ENCODE measurements around the gene NSFL1C. TPM values are rescaled to one million over a fixed set of nuclear protein-coding genes. Genes with fewer than 3 reads are reported as not detected.

NSFL1C gene
- polyA plus RNA-seq, 2 of the 4 experiments (the other 2 are of a cell fraction), result 56.6 to 136 TPM

DNA sequence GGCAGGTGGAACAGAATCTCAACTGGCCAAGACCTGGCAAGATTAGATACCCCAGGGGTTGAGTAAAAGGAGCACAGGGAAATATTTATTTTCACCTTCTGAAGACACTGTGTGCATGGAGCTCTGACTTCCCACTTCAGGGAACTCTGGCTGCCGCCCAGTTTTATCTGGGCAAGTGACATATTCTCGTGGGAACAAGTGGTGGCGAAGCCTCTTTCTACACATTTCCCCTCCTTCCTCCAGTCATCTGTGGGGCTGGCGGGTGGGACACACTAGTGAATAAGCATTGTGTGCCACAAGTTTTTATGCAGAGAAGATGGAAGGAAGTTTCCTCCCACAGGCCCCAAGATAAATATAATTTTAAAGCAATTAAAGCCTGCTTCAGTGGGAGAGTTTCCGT lies 23.6 kb downstream of the NSFL1C start:
- FAIRE-seq (no peak), DNase-seq (ENCODE audit: low read depth in 1 of 2, low spot score in 1 of 2) (no peak), ATAC-seq (no peak)
- H3K27ac ChIP-seq, result no peak overlapping the region
- H3K4me2 ChIP-seq, result no peak overlapping the region
- ChIA-PET CTCF (interaction anchor here (2.0 to 16.7 kb wide), 3 partner anchors 14 to 61 kb away, joined by 6 to 89 read pairs (median 7); partner anchors contain the start of gene NSFL1C), POLR2A (no interaction called here)
- no peaks in the 10 kb centered on the region for H3K9me3 ChIP-seq
- no peak overlapping the region for H3K4me3 ChIP-seq
- WGBS (ENCODE audit: missing lambda C conversion rate), result 93% methylated on average over 5 of the region's 5 CpGs
- no peaks in the 10 kb centered on the region for H3K4me1 ChIP-seq
- no peak for TF ChIP-seq EHMT2 (IDR thresholded peaks at IDR 0.05; ENCODE audit: low read depth)
- TF ChIP-seq ZNF302 (CRISPR knock-in tag; IDR thresholded peaks at IDR 0.05), result no peak
- TF ChIP-seq MAFK (IDR thresholded peaks at IDR 0.05; ENCODE audit: partially characterized antibody), result no peak
- no peak for TF ChIP-seq E2F6 (IDR thresholded peaks at IDR 0.05; ENCODE audit: borderline replicate concordance, low read depth)
- TF ChIP-seq NPAS2 (CRISPR knock-in tag; IDR thresholded peaks at IDR 0.05; ENCODE audit: borderline replicate concordance), result no peak
- TF ChIP-seq HOXB13 (CRISPR knock-in tag; IDR thresholded peaks at IDR 0.05; ENCODE audit: low read depth), result no peak
- no peak for TF ChIP-seq RCOR1 (IDR thresholded peaks at IDR 0.05; ENCODE audit: low read depth, low read length)
- TF ChIP-seq RAD21 (conservative IDR thresholded peaks at IDR 0.05 in 1 of 2, IDR thresholded peaks at IDR 0.05 in 1 of 2), result no peak
- TF ChIP-seq, protein P1, sequence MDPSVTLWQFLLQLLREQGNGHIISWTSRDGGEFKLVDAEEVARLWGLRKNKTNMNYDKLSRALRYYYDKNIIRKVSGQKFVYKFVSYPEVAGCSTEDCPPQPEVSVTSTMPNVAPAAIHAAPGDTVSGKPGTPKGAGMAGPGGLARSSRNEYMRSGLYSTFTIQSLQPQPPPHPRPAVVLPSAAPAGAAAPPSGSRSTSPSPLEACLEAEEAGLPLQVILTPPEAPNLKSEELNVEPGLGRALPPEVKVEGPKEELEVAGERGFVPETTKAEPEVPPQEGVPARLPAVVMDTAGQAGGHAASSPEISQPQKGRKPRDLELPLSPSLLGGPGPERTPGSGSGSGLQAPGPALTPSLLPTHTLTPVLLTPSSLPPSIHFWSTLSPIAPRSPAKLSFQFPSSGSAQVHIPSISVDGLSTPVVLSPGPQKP (IDR thresholded peaks at IDR 0.05; ENCODE audit: low read depth, low read length), result no peak
- TF ChIP-seq CEBPB (IDR thresholded peaks at IDR 0.05), result no peak
- no peak for TF ChIP-seq SREBF2 (IDR thresholded peaks at IDR 0.05)
- no peak for TF ChIP-seq HOXA7 (CRISPR knock-in tag; IDR thresholded peaks at IDR 0.05)
- no peak for TF ChIP-seq KDM5A (IDR thresholded peaks at IDR 0.05)
- no peak for TF ChIP-seq RNF2 (IDR thresholded peaks at IDR 0.05; ENCODE audit: borderline replicate concordance, low read depth)
- no peak for TF ChIP-seq CHD2 (IDR thresholded peaks at IDR 0.05; ENCODE audit: low read length, partially characterized antibody)
- TF ChIP-seq, protein P2, sequence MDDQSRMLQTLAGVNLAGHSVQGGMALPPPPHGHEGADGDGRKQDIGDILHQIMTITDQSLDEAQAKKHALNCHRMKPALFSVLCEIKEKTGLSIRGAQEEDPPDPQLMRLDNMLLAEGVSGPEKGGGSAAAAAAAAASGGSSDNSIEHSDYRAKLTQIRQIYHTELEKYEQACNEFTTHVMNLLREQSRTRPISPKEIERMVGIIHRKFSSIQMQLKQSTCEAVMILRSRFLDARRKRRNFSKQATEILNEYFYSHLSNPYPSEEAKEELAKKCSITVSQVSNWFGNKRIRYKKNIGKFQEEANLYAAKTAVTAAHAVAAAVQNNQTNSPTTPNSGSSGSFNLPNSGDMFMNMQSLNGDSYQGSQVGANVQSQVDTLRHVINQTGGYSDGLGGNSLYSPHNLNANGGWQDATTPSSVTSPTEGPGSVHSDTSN (IDR thresholded peaks at IDR 0.05), result no peak
- no peak for TF ChIP-seq PHF8 (IDR thresholded peaks at IDR 0.05; ENCODE audit: borderline replicate concordance, low read depth)
- TF ChIP-seq POLR2A (IDR thresholded peaks at IDR 0.05; ENCODE audit: low read length), result no peak

GRCh38 chr20:1442304-1442703 lies 24.3 kb downstream of the NSFL1C start:
- H3K4me2 ChIP-seq, result no peak overlapping the region
- no peaks in the 10 kb centered on the region for H3K4me1 ChIP-seq
- no peak for TF ChIP-seq JUNB (IDR thresholded peaks at IDR 0.05)
- no peak for TF ChIP-seq FOSB (CRISPR knock-in tag; IDR thresholded peaks at IDR 0.05)
- TF ChIP-seq MAFK (IDR thresholded peaks at IDR 0.05; ENCODE audit: partially characterized antibody), result no peak
- ChIA-PET POLR2A (no interaction called here), CTCF (interaction anchor here (2.4 kb wide), 1 partner anchor 13 kb away, joined by 7 read pairs; no protein-coding TSS in a partner anchor)
- no peak overlapping the region for H3K27ac ChIP-seq
- no peak for ATAC-seq
- no peak for FAIRE-seq
- no peak for DNase-seq (ENCODE audit: low read depth in 1 of 2, low spot score in 1 of 2)
- 93% methylated on average over 2 of the region's 2 CpGs for WGBS (ENCODE audit: missing lambda C conversion rate)
- no peak overlapping the region for H3K4me3 ChIP-seq
- no peaks in the 10 kb centered on the region for H3K9me3 ChIP-seq

DNA sequence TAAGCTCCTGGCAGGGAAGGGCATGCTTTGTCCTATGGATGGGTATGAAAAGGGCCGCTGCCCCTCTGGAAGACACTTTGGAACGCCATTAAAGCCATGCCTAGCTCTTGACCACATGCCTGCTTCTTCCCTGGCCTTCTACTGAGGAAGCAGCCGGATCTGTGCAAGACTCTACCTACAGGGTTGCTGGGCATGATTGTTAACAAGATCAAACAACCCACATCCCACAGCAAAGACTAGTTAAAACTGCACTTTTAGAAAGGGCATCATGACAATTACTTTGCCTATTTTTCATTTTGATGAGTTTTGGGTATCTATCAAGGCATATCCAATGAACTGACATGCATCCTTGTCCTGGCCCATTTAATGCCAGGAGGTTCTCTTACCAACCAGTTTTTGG lies 25.5 kb downstream of the NSFL1C start:
- WGBS (ENCODE audit: missing lambda C conversion rate), result 83% methylated on average over 3 of the region's 3 CpGs
- H3K4me2 ChIP-seq, result no peak overlapping the region
- FAIRE-seq (no peak), ATAC-seq (no peak), DNase-seq (ENCODE audit: low read depth in 1 of 2, low spot score in 1 of 2) (no peak)
- no peaks in the 10 kb centered on the region for H3K4me1 ChIP-seq
- no peaks in the 10 kb centered on the region for H3K9me3 ChIP-seq
- H3K27ac ChIP-seq, result no peak overlapping the region
- ChIA-PET POLR2A (no interaction called here), CTCF (interaction anchor here (0.8 to 8.4 kb wide), 6 partner anchors 9 to 128 kb away, joined by 3 to 139 read pairs (median 7); partner anchors contain the start of gene NSFL1C)
- no peak overlapping the region for H3K4me3 ChIP-seq
- no peak for TF ChIP-seq BHLHE40 (IDR thresholded peaks at IDR 0.05; ENCODE audit: low read depth, low read length)
- TF ChIP-seq MAX (IDR thresholded peaks at IDR 0.05), result no peak
- TF ChIP-seq RFX5 (IDR thresholded peaks at IDR 0.05), result no peak
- TF ChIP-seq JUNB (IDR thresholded peaks at IDR 0.05), result no peak
- TF ChIP-seq EP300 (IDR thresholded peaks at IDR 0.05), result no peak
- TF ChIP-seq E2F6 (IDR thresholded peaks at IDR 0.05; ENCODE audit: borderline replicate concordance, low read depth), result no peak
- no peak for TF ChIP-seq FOSL2 (IDR thresholded peaks at IDR 0.05)
- no peak for TF ChIP-seq FOSL2 (CRISPR knock-in tag; IDR thresholded peaks at IDR 0.05)
- no peak for TF ChIP-seq HOXA7 (CRISPR knock-in tag; IDR thresholded peaks at IDR 0.05)
- TF ChIP-seq GATA3 (IDR thresholded peaks at IDR 0.05; ENCODE audit: borderline replicate concordance), result no peak
- TF ChIP-seq RAD21 (conservative IDR thresholded peaks at IDR 0.05 in 1 of 2, IDR thresholded peaks at IDR 0.05 in 1 of 2), result no peak
- TF ChIP-seq, protein P3, sequence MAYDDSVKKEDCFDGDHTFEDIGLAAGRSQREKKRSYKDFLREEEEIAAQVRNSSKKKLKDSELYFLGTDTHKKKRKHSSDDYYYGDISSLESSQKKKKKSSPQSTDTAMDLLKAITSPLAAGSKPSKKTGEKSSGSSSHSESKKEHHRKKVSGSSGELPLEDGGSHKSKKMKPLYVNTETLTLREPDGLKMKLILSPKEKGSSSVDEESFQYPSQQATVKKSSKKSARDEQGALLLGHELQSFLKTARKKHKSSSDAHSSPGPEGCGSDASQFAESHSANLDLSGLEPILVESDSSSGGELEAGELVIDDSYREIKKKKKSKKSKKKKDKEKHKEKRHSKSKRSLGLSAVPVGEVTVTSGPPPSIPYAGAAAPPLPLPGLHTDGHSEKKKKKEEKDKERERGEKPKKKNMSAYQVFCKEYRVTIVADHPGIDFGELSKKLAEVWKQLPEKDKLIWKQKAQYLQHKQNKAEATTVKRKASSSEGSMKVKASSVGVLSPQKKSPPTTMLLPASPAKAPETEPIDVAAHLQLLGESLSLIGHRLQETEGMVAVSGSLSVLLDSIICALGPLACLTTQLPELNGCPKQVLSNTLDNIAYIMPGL (CRISPR knock-in tag; IDR thresholded peaks at IDR 0.05; ENCODE audit: borderline replicate concordance), result no peak
- TF ChIP-seq PHF8 (IDR thresholded peaks at IDR 0.05; ENCODE audit: borderline replicate concordance, low read depth), result no peak
- TF ChIP-seq BCL3 (IDR thresholded peaks at IDR 0.05), result no peak

Data from A549 (cell line).